HT1080 (cell line): ENCODE data around the gene SHD. TPM values are rescaled to one million over a fixed set of nuclear protein-coding genes. Genes with fewer than 3 reads are reported as not detected.
"Not testable (repeated sequence)": the region's sequence is repeated elsewhere in the genome, so short reads cannot be mapped to it uniquely, and the experiment has no call there.

ENCODE experiments used
- DNase-seq: peaks from one replicate; pipeline ENCODE4 v3.0.0-alpha.2; 2015; ENCODE audit warnings: low read depth
- polyA plus RNA-seq, 2 experiments: library from polyadenylated mRNA; depleted of rRNA; stranded (reverse); fragments of >200 nt; gene quantifications; 2 replicates each; pipeline ENCODE4 v1.2.3, GENCODE V29; 2015
- total RNA-seq: library from RNA; depleted of rRNA; stranded (reverse); fragments of >200 nt; shearing (Covaris generic); gene quantifications from 2 replicates; pipeline ENCODE4 v1.2.3, GENCODE V29; 2014; rRNA removed

SHD gene, protein sequence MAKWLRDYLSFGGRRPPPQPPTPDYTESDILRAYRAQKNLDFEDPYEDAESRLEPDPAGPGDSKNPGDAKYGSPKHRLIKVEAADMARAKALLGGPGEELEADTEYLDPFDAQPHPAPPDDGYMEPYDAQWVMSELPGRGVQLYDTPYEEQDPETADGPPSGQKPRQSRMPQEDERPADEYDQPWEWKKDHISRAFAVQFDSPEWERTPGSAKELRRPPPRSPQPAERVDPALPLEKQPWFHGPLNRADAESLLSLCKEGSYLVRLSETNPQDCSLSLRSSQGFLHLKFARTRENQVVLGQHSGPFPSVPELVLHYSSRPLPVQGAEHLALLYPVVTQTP
- total RNA-seq: not detected in 2 replicates
- polyA plus RNA-seq (2015; cell fraction: cytosol; rRNA removed): not detected in 2 replicates
- not detected in 2 replicates for polyA plus RNA-seq (2015; cell fraction: nucleus; rRNA removed)

DNA sequence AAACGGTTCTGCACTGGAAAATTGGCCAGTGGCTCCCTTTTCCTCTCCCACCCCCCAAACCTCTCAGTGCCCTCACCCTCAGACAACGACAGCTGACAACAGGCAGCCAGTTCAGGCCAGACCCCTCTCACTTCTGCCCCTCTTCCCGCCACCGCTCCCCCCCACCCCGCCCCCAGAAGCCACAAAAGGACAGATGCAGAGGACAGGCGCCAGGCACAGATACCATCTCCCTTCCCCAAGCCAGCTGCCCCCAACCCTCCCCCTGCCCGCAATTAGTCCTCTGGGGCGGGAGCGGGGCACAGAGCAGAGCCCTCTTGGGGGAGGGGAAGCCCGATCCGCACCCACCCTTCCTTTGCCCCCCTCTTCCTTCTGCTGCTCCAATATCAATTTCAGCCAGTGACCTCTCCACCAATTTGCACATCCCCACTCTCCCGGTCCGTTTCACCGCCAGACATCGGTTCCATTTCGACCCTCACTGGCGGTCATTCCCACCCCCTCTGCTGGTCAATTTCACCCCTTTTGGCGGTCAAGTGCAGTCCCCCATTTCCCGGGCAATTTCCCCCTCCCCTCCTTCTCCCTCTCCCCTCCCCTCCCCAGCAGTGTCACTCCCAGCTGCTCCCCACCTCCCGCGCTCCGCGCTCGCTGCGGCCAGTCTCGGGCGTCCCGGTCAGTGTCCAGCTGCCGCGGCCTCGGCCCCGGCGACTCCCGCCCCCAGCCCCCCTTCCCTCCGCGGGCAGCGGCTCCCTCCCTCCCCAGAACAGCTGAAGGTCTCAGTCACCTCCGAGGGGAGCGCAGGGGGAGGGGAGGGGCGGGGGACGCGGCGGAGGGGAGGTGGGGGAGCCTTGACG is at the start of gene SHD:
Gene SHD (plus strand): TSS at position 848 of the 848 bp plus-strand sequence. CDS start 798 bp downstream, outside the sequence.
- DNase-seq: no peak

DNA sequence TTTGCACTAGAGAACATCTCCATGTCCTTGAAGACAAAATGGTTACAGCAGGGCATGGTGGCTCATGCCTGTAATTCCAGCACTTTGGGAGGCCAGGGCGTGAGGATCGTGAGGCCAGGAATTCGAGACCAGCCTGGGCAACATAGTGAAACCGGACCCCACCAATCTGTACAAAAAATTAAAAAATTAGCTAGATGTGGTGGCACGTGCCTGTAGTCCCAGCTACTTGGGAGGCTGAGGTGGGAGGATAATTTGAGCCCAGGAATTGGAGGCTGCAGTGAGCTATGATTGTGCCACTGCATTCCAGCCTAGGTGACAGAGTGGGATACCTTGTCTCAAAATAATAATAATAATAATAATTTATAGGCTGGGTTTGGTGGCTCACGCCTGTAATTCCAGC is 48.8 kb upstream of the SHD start:
- not testable (repeated sequence) for DNase-seq

DNA sequence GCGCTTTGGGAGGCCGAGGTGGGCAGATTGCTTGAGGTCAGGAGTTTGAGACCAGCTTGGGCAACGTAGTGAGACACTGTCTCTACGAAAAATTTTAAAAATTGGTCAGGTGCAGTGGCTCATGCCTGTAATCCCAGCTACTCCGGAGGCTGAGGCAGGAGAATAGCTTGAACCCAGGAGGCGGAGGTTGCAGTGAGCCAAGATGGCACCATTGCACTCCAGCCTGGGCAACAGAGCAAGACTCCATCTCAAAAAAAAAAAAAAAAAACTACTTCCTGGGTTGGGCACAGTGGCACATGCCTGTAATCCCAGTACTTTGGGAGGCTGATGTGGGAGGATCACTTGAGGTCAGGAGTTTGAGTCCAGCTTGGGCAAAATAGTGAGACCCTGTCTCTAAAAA is 47.5 kb upstream of the SHD start:
- not testable (repeated sequence) for DNase-seq

DNA sequence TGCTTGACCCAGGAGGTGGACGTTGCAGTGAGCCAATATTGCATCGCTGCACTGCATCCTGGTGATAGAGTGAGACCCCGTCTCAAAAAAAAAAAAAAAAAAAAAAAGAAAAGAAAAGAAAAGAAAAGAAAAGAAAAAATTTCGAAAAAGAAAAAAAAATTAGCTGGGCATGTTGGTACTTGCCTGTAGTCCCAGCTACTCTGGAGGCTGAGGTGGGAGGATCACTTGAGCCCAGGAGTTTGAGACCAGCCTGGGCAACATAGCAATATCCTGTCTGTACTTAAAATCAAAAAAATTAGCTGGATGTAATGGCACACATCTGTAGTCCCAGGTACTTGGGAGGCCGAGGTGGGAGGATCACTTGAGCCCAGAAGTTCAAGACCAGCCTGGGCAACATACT is 46.9 kb upstream of the SHD start:
- DNase-seq: not testable (repeated sequence)

DNA sequence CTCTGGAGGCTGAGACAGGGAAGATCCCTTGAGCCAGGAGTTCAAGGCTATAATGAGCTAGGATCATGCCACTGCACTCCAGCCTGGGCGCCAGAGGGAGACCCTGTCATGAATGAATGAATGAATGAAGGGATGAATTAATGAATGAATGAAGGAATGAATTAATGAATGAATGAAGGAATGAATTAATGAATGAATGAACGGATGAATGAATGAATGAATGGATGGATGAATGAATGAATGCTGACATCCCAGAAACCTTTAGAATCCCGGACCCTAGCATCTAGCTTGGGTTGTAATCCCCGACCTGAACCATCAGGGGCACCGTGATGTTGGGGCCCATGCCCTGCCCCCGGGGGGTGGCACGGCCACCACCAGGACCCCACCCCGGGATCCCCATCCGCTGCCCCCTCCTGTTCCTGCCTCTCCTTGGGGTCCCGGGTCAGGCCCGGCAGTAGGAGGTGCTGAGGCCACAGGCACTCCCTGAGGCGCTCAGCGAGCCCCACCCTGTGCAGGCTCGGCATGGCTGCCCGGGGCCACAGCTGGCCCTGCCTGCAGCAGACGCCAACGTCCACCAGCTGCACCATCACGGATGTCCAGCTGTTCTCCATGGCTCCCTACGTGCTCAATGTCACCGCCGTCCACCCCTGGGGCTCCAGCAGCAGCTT is 46.3 kb upstream of the SHD start:
- DNase-seq: no peak

DNA sequence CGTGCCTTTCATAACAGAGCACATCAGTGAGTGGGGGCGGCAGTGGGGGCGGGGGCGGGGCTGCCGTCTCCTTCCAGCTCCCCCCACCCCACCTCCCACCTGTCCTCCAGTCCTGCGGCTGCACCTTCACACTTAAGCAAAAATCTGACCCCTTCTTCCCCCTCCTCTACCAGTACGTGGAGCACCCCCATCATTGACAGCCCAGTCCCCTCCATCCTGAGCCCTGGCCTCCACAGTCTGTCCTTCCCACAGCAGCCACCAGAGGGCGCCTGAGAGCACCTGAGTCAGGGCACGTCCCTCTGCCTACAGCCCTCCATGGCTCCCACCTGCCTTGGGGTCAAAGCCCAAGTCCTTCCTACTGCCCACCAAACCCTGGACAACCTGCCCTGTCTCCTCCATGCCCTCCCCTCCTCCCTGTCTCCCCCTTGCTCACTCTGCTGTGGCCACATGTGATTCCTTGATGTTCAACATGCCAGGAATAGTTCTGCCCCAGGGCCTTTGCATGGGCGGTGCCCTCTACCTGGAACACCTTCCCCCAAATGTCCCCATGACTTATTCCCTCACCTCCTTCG is 45.7 kb upstream of the SHD start:
- DNase-seq: peak; percentile 19

DNA sequence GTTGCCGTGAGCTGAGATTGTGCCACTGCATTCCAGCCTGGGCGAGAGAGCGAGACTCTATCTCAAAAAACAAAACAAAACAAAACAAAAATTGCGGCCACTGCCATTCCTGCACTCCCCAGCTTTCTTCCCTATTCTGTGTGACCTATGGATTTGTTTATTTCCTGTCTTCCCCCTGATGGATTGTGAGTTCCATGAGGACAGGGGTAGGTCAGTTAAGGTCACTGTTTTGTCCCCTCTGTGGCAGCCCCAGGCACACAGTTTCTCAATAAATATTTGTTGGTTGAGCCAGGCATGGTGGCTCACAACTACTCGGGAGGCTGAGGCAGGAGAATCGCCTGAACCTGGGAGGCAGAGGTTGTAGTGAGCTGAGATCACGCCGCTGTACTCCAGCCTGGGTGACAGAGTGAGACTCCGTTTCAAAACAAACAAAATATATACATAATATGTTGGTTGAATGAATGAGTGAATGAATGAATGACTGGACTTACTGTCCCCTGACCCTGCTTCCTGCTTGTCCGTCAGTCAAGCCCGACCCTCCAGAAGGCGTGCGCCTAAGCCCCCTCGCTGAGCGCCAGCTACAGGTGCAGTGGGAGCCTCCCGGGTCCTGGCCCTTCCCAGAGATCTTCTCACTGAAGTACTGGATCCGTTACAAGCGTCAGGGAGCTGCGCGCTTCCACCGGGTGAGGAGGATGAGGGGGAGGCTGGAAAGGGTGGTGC is 44.8 kb upstream of the SHD start:
- DNase-seq: no peak

DNA sequence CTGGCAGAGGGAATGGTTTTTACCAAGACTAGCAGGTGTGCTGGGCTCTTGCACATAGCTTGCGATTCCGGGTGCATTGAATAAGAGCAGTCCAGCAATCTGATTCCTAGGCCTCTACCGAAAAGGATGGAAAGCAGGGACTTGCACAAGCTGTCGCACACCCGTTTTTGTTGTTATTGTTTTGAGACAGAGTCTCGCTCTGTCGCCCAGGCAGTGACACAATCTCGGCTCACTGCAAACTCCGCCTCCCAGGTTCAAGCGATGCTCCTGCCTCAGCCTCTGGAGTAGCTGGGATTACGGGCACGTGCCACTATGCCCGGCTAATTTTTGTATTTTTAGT is 44.2 kb upstream of the SHD start:
- DNase-seq: no peak

DNA sequence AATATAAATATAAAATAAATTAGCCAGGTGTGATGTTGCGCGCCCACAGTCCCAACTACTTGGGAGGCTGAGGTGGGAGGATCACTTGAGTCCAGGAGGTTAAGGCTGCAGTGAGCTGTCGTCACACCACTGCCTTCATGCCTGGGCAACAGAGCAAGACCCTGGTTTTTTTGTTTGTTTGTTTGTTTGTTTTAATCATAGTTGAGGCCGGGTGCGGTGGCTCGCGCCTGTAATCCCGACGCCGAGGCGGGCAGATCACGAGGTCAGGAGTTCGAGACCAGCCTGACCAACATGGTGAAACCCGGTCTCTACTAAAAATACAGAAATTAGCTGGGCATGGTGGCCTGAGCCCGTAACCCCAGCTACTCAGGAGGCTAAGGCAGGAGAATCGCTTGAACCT is 41.6 kb upstream of the SHD start:
- DNase-seq: not testable (repeated sequence)

DNA sequence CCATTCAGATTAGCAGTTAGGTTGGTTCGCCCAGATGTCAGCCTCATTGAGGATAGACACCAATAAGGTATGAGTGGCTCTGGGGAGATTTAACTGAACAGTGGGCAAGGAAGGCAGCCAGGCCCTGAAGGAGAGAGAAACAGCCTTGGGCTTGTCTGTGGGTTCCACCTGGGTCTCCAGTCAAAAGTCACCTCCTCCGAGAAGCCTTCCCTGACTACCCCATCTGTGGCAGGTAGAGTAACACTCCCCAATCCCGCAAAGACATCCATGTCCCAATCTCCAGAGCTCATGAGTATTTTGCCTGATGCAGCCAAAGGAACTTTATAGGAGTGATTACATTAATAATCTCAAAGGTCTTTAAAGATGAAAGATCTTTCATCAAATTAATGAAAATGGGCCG is 40.2 kb upstream of the SHD start:
- DNase-seq: no peak

DNA sequence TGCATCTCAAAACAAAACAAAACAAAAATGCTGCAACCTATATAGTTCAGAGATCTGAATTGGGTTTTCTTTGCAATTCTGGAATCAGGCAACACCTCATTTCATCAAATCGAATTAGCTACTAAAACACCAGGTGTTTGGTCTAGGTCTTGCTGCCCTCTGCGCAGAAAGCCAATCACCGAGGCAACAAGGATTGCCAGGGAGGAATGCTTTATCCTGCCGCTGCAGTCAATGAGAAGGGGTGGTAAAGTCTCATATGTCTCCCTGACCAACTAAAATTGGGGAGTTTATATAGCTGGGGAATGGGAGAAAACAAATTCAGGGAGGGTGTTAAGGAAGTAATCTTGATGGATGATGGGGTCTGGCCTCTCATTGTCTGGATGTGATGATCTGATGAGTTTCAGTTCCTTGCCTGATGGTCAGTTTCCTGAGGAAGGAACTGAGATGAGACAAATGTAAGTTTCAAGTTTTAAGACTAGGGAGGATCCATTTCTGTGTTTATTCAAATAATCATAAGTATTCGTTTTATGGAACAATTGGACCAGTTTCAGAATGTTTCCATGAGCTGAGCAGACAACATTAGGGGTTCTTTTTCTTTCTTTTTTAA is 37.1 kb upstream of the SHD start:
- no peak for DNase-seq

DNA sequence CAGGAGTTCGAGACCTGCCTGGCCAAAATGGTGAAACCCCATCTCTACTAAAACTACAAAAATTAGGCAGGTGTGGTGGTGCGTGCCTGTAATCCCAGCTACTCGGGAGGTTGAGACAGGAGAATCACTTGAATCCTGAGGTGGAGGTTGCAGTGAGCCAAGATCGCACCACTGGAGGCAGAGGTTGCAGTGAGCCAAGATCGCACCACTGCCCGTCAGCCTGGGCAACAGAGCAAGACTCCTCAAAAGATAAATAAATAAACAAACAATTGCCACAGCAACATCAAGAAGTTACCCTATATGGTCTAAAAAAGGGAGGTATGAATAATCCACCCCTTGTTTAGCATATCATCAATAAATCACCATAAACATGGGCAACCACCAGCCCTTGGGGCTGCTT is 33.1 kb upstream of the SHD start:
- not testable (repeated sequence) for DNase-seq

DNA sequence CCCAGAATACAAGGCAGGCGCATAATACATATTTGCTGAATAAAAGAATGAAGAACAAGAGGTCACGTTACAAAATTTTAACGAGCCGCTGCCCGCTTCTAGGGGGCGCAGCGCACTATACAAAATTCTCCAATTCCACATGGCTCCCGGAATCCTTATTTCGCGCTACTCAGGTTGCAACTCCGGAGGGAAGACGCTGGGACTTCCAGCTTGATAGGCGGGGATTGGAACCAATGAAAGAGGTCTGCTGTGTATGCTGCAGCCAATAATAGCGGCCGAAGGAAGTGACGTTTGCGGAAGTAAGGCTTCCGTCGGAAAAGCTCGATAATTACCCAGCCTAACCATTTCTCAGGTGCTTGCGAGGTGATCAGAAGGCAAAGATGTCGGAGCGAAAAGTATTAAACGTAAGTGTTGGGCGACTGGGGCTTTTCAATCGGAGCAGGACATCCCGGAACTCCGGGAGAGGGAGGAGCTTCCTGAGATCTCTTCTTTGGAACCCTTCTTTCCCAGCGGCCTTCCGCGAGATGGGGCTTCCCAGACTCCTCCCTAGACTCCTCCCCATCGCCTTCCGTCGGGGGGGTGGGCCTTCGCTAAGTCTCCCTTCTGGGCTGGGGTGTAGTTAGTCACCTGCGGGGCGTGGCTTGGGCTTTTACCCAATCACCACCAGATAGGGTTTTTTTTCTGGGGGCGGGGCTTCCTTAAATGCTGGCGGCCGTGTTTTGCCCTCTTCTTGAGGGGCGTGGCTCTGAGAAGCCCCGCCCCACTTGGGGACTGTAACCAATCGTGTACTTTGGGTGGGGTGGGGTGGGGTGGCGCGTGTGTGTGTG is 32.1 kb upstream of the SHD start, which contains the start of gene YJU2:
Gene YJU2 (plus strand): TSS at position 314 of the 827 bp plus-strand sequence. CDS start 67 bp downstream, at position 381.
- DNase-seq: peak; percentile 96

DNA sequence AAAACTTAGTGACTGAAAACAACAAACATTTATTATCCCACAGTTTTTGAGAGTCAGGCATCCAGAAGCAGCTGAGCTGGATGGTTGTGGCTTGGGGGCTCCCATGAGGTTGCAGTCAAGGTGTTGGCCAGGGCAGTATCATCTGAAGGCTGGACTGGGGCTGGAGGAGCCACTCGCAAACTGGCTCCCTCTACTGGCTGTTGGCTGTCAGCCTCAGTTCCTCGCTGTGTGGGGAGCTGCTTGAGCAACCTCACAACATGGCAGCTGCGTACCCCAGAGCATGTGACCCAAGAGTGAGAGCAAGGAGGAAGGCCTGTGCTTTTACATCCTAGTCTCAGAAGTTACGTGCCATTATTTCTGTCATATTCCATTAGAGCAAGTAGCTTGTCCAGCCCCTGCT is 22.5 kb upstream of the SHD start:
- DNase-seq: no peak

DNA sequence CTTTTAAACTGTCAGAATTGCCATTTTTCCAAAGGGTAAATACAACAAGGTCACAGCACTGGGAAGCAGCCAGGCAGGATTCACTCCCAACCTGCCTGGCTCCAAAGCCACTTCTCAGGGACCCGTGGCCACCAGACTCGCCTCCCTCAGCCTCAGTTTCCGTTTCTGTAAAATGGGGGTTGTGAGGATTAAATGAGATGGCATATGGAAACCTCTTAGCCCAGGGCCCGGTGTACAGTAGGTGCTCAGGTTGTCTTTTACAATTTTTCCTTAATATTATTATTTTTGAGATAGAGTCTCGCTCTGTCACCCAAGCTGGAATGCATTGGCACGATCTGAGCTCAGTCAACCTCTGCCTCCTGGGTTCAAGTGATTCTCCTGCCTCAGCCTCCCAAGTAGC is 22.0 kb upstream of the SHD start:
- no peak for DNase-seq

DNA sequence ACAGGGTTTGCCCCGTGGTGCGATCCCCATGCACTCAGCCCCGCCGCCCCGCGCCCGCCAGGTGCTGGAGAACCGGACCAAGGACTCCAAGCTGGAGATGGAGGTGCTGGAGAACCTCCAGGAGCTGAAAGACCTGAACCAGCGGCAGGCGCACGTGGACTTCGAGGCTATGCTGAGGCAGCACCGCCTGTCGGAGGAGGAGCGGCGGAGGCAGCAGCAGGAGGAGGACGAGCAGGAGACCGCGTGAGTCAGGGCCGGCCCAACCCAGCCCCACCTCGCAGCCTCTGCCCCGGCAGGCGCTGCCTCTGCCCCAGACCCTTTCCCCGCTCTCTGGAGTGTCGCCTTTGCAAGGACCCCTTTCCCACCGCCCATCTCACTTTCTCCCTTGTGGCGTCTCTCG is 20.9 kb upstream of the SHD start:
- DNase-seq: no peak

DNA sequence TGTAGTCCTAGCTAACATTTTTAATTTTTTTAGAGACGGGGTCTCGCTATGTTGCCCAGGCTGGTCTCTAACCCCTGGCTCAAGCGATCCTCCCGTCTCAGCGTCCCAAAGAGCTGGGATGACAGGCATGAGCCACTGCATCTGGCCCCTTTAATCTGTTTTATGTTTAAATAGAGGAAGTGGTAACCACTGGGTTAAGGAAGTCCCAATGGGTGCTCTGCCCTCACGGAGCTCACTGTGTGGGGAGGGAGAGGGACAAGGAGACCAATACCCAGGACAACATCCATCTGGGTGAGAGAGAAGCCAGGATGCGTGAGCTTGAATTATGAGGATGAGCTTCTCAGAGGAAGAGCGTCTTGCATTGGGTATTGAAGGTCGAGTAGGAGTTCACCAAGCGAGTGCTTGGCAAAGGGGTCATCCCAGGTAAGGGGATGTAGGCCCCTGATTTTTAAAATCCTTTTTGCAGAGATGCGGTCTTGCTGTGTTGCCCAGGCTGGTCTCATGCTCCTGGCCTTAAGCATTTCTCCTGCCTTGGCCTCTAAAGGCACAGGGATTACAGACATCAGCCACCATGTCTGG is 18.4 kb upstream of the SHD start:
- no peak for DNase-seq

DNA sequence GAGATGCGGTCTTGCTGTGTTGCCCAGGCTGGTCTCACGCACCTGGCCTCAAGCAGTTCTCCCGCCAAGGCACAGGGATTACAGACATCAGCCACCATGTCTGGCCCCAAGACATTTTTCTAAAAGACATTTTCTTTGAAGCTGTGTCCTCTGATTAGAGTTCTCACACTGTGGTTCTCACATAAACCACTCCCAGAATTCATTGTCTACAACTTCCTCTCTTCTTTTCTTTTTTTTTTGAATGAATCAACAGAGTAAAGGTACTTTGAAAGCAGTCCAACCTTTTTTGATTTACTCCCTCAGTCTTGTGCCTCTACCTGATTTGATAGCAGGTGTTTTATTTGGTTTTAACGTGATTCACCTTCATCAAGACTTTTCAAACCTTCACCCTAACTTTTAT is 14.3 kb upstream of the SHD start:
- DNase-seq: no peak
